Stromal cell of bone marrow (primary cell): ENCODE measurements around the gene TRIM52.
A peak's percentile ranks its signal among the peaks of the same experiment; 100 is the strongest.
"Not testable (repeated sequence)": the region's sequence is repeated elsewhere in the genome, so short reads cannot be mapped to it uniquely, and the experiment has no call there.

Experiments used
- DNase-seq: peaks from one replicate; pipeline ENCODE4 v3.0.0-alpha.2; 2012; ENCODE audit warnings: low read depth

TRIM52 gene

GRCh38 chr5:181212934-181213333, 48.0 kb downstream of the TRIM52 start:
- DNase-seq: no peak

GRCh38 chr5:181212080-181212479, 48.9 kb downstream of the TRIM52 start:
- no peak for DNase-seq

- DNase-seq: no peak
These were observed 49.7 kb downstream of the TRIM52 start for GRCh38 chr5:181211208-181211607.

GRCh38 chr5:181210698-181211097, 50.2 kb downstream of the TRIM52 start:
- DNase-seq: not testable (repeated sequence)

GRCh38 chr5:181210148-181210547, 50.8 kb downstream of the TRIM52 start:
- DNase-seq: not testable (repeated sequence)

- not testable (repeated sequence) for DNase-seq
These were observed 51.9 kb downstream of the TRIM52 start for GRCh38 chr5:181209006-181209405.

GRCh38 chr5:181207960-181208253, 53.0 kb downstream of the TRIM52 start:
- no peak for DNase-seq

- peak; percentile 79 for DNase-seq
These were observed 53.6 kb downstream of the TRIM52 start for GRCh38 chr5:181207214-181207959.

- DNase-seq: no peak
These were observed 54.9 kb downstream of the TRIM52 start for GRCh38 chr5:181205761-181206649.
